Ascending aorta (tissue), 2 donors: Measurements from ENCODE around the gene LYSMD2. TPM values are rescaled to one million over a fixed set of nuclear protein-coding genes. Genes with fewer than 3 reads are reported as not detected.

Experiments
- DNase-seq, 2 donors: peaks; one replicate each; pipeline ENCODE4 v3.0.0-alpha.2; 2019; ENCODE audit warnings: low spot score in 2 of 2
- H3K27ac ChIP-seq, 2 donors: fragments of 200-600 bp; sonication (generic); one replicate each; pipeline ENCODE4 v1.5.1; 2016 to 2017; ENCODE audit warnings: mild to moderate bottlenecking in 1 of 2
- H3K27me3 ChIP-seq: fragments of 200-600 bp; sonication (generic); one replicate; pipeline ENCODE4 v1.5.1; 2017
- H3K36me3 ChIP-seq, 2 donors: fragments of 200-600 bp; sonication (generic); one replicate each; pipeline ENCODE4 v1.5.1; 2016
- H3K4me1 ChIP-seq, 2 donors: fragments of 200-600 bp; sonication (generic); one replicate each; pipeline ENCODE4 v1.5.1; 2016 to 2017; ENCODE audit warnings: mild to moderate bottlenecking in 1 of 2
- H3K4me3 ChIP-seq, 2 donors: fragments of 200-600 bp; sonication (generic); one replicate each; pipeline ENCODE4 v1.5.1; 2016 to 2017; ENCODE audit warnings: mild to moderate bottlenecking in 1 of 2
- H3K9me3 ChIP-seq, 2 donors: fragments of 200-600 bp; sonication (generic); one replicate each; pipeline ENCODE4 v1.5.1; 2016
- intact Hi-C: fragments of 100-400 bp; cut with DNase I; formaldehyde crosslinking; loops from one replicate; pipeline ENCODE4 v1.15.1; 2023
- total RNA-seq: library from RNA; depleted of rRNA; stranded (reverse); fragments of >200 nt; gene quantifications from one replicate; pipeline ENCODE4 v1.1.0, GENCODE V29; 2016
- TF ChIP-seq, protein P1 (sequence below), 3 experiments: fragments of 200-600 bp in 2 of 3; fragments of 450-650 bp in 1 of 3; sonication (generic) in 2 of 3; IDR thresholded peaks; one replicate each; pipeline ENCODE4 v1.5.1; 2016 to 2019; ENCODE audit warnings: antibody characterized with exemption in 3 of 3, mild to moderate bottlenecking in 1 of 3, moderate library complexity in 1 of 3

The LYSMD2 gene
- total RNA-seq, 1 donor from 2014 or later: 45.3 TPM

DNA sequence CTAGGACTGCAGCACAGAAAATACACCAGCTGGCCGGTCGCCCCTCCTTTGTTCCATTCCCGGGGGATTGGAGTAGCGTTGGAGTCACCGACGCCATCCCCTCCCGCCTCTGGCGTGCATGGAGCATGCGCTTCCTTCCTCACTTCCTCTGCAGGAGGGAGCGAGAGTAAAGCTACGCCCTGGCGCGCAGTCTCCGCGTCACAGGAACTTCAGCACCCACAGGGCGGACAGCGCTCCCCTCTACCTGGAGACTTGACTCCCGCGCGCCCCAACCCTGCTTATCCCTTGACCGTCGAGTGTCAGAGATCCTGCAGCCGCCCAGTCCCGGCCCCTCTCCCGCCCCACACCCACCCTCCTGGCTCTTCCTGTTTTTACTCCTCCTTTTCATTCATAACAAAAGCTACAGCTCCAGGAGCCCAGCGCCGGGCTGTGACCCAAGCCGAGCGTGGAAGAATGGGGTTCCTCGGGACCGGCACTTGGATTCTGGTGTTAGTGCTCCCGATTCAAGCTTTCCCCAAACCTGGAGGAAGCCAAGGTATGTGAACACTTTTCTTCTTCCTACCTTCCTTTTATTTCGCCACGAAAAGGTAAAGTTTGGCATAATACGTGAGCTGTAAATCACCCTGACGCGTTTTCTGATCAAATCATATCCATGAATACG, 56.0 kb downstream of the LYSMD2 start, which contains the start of gene SCG3:
Gene SCG3, plus strand, starts transcription at position 201 of the 661 bp plus-strand sequence. Its CDS starts 253 bp downstream, at position 454.
- Histone ChIP-seq H3K36me3 (no peaks in the 10 kb centered on the region), H3K27ac (no peak within 1 kb of the TSS), H3K4me3 (no peak within 1 kb of the TSS), H3K9me3 (no peaks in the 10 kb centered on the region), H3K27me3 (no peaks in the 10 kb centered on the region), H3K4me1 (no peaks in the 10 kb centered on the region)
- TF ChIP-seq, protein P1, sequence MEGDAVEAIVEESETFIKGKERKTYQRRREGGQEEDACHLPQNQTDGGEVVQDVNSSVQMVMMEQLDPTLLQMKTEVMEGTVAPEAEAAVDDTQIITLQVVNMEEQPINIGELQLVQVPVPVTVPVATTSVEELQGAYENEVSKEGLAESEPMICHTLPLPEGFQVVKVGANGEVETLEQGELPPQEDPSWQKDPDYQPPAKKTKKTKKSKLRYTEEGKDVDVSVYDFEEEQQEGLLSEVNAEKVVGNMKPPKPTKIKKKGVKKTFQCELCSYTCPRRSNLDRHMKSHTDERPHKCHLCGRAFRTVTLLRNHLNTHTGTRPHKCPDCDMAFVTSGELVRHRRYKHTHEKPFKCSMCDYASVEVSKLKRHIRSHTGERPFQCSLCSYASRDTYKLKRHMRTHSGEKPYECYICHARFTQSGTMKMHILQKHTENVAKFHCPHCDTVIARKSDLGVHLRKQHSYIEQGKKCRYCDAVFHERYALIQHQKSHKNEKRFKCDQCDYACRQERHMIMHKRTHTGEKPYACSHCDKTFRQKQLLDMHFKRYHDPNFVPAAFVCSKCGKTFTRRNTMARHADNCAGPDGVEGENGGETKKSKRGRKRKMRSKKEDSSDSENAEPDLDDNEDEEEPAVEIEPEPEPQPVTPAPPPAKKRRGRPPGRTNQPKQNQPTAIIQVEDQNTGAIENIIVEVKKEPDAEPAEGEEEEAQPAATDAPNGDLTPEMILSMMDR (IDR thresholded peaks at IDR 0.05): no peak
- intact Hi-C loops: no loop called here
- DNase-seq: peak; percentile 9 to 68

DNA sequence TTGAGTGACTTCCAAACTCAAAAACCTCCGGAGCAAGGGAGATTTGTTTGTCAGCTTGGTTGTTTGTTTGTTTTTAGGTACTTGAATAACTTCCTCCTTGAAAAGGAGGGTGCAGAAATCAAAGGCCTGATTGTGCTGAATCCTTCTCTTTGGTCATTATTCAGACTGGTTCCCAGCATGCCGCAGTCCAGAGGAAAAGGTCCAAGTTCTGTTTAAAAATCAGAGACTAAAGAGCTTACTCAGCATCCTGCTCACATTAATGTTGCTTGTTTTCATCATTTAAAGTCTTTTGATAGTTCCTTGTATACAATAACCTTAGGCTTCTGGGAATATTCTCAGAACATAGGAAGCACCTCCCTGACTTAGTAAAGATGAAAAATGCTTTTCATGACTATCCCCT, 57.1 kb downstream of the LYSMD2 start:
- no peaks in the 10 kb centered on the region for H3K36me3 ChIP-seq
- H3K4me1 ChIP-seq: no peaks in the 10 kb centered on the region
- TF ChIP-seq, protein P1 (IDR thresholded peaks at IDR 0.05): no peak
- no peak overlapping the region for H3K4me3 ChIP-seq
- H3K27me3 ChIP-seq: no peaks in the 10 kb centered on the region
- no peak overlapping the region for H3K27ac ChIP-seq
- DNase-seq: no peak
- no peaks in the 10 kb centered on the region for H3K9me3 ChIP-seq
- intact Hi-C loops: no loop called here

DNA sequence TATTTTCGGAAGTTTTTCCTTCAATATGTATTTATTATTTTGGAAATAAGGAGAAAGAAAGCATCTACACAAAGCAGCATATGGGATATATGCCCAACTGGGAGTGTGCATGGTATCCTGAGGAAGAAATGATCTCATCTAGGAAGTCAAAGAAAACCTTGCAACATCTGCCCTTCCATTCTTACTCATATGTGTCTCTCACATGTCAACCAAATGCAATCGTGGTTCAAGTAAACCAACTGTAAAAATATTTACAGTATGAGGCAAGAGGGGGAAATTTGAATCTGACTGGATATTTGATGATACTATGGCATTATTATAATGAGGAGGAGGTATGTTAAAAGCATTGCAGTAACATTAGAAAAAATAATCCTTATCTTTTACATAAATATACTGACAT, 59.4 kb downstream of the LYSMD2 start:
- intact Hi-C loops: no loop called here
- Histone ChIP-seq H3K36me3 (no peaks in the 10 kb centered on the region), H3K4me3 (no peak overlapping the region), H3K27ac (no peak overlapping the region), H3K9me3 (no peaks in the 10 kb centered on the region), H3K4me1 (no peaks in the 10 kb centered on the region), H3K27me3 (no peaks in the 10 kb centered on the region)
- TF ChIP-seq, protein P1 (IDR thresholded peaks at IDR 0.05): no peak
- DNase-seq: no peak

DNA sequence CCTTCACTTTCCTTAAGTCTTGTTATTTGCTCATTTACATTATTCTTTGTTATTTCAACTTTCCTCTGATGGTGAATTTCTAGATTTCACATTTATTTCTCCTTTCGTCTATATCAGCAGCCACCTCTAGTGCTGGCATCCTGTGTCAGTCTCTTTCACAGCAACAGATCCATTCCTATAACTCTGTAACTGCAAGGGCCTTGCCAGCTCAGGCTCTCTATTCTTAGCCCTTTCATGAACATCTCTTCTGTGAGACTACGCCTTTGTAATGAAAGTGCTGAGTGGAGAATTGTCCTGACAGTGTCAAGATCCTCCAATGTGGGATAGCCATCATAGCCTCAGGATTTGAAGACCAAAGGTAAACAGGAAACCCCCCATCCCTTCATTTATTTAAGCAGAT, 60.0 kb downstream of the LYSMD2 start:
- intact Hi-C loops: no loop called here
- H3K9me3 ChIP-seq: no peaks in the 10 kb centered on the region

DNA sequence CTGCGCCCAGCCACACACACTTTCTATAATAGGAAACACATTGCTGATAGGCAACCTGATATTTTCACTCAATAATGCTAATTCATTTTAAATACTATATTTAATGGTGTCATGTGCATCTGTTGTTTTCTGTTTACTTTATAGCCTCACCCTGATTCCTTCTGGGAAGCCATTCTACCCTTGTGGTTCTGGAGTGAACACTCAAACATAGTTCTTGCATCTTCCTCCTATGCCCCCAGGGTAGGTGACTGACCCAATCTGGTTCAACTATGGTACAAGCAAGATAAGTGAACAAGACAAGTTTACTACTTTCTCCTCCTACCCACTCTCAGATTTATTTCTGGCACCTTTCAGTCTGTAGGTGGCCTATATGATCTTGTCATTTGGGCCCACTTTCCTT, 60.4 kb downstream of the LYSMD2 start:
- TF ChIP-seq, protein P1 (IDR thresholded peaks at IDR 0.05): no peak
- intact Hi-C loops: no loop called here
- Histone ChIP-seq H3K4me3 (no peak overlapping the region), H3K9me3 (no peaks in the 10 kb centered on the region), H3K27me3 (no peaks in the 10 kb centered on the region), H3K27ac (no peak overlapping the region), H3K36me3 (no peaks in the 10 kb centered on the region), H3K4me1 (no peaks in the 10 kb centered on the region)
- DNase-seq: no peak

More for the DNA sequence above, 60.0 kb downstream of the LYSMD2 start:
- H3K27me3 ChIP-seq: no peaks in the 10 kb centered on the region
- H3K4me1 ChIP-seq: no peaks in the 10 kb centered on the region
- TF ChIP-seq, protein P1 (IDR thresholded peaks at IDR 0.05): no peak
- no peaks in the 10 kb centered on the region for H3K36me3 ChIP-seq
- no peak for DNase-seq
- no peak overlapping the region for H3K4me3 ChIP-seq
- no peak overlapping the region for H3K27ac ChIP-seq
